Stimulated activated naive CD8-positive, alpha-beta T cell treated with anti-CD3 and anti-CD28 coated beads, Interleukin-15, Interleukin-2, amounts not matched to agents 100 U/mL and 50 U/mL, for 24 hours (primary cell): ENCODE data around the gene SLC13A5.

Experiments
- ATAC-seq: fragments of 150-1000 bp; cut with Tn5 transposase; one replicate; pipeline ENCODE4 v1.10.0; 2021
- DNase-seq: peaks from one replicate; pipeline ENCODE4 v3.0.0; 2021

The SLC13A5 gene

DNA sequence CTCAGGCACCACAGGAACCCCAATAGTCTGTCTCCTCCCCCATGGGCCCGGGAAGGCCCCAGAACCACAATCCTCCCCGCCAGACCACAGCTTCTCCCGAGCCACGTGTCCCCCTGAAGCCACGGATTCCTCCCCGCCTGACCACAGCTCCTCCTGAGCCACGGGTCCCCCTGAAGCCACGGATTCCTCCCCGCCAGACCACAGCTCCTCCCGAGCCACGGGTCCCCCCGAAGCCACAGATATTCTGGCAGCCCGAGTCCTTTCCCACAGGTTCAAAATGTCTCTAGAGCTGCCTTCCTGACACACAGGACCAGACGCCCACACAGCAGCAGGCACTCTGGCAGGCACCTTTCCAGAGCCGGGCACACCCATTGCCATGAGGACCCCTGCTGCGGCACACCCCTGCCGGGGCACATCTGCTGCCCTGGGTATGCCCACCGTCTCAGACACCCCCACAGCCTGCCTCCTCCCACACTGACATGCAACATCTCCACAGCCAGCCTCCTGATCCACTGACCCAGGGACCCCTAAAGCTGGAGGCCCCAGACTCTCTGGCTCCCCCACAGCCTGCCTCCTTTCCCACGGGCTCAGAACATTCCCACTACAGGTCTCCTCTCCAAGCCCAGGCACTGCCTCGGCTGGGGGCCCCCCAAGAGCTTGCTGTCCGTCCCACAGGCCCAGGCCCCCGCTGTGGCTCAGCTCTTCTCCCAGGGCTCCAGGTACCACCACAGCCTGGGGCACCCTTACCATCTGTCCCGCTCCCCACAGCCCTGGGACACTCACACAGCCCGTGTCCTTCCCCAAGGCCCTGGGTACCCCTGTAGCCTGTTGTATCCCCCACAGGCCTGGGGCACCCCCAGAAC lies 74.9 kb downstream of the SLC13A5 start:
- ATAC-seq (no peak), DNase-seq (no peak)

DNA sequence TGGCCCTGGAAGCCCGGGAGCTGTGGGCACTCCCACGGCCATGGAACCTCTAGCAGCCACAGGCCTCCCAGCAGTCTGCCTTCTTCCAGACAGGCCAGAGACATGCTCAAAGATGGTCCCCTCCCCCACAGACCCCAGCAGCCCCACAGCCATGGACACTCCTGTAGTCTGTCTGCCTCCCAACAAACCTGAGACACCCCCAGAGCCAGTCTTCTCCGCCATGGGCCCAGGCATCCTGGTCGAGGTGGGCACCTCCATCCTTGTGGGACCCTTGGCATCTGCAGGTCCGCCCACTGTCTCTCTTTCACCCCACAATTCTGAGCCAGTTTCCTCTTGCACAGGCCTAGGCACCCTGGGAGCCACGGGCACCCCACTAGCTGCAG lies 75.7 kb downstream of the SLC13A5 start:
- no peak for ATAC-seq
- no peak for DNase-seq

DNA sequence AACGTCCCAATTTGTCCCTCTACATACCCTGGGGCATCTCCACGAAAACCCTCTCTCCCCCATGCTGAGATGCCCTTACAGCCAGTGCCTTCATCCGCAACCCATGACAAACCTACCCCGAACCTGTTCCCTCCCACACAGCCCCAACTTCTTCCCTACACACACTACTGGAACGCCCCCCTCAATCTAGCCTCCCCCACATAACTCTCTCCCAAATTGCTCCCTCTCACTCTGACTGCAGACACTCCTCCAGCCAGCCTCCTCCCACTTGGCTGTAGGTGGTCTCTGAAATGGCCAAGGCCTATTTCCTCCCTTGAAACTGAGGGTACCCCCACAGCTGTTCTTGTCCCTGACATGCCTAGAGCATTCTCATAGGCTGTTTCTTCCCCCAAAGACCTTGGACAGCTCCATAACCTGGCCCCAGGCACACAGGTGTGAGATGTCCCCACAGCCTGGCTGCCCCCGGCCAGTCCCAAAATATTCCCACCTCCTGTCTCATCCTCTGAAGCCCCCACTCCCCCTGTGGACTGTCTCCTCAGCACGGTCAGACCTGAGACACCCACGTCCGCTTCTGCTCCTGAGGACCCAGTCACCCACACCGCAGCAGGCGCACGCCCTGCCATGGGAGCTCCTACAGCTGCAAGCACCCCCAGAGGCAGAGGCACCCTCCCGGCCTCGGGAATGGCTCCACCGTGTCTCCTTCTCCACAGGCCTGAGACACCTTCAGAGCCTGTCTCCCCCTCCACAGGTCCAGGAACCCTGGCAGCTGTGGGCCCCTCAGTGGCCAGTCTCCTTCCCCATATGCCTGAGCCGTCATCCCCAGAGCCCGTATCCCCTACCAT lies 76.3 kb downstream of the SLC13A5 start:
- no peak for DNase-seq

DNA sequence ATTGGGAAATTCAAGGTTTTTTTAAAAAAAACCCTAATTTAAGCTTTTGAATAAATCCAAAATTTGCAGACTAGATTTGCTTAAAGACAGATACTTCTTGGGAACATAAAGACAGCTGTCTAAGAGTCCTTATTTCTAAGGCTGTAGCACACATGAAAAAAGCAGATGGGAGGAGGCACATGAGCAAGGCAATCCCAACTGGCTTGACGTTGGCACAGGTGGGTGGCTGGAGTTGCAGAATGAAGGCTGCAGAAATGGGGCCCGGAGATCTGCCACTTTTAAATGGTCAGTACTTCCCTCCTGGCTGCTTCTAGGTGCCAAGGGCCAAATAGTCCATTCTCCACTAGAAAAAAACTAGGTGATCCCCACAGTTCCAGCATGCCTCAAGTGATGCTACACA lies 77.1 kb downstream of the SLC13A5 start:
- DNase-seq (no peak), ATAC-seq (no peak)

More for the DNA sequence above, 76.3 kb downstream of the SLC13A5 start:
- ATAC-seq: no peak
